Astrocyte of the hippocampus (primary cell): Measurements from ENCODE around the gene TRAF3.
"Not testable (repeated sequence)": the region's sequence is repeated elsewhere in the genome, so short reads cannot be mapped to it uniquely, and the experiment has no call there.

Source experiments
- DNase-seq: peaks from one replicate; pipeline ENCODE4 v3.0.0; 2011; ENCODE audit warnings: low read depth, low spot score

TRAF3 gene

GRCh38 chr14:102866982-102867761 is 89.9 kb downstream of the TRAF3 start:
- DNase-seq = peak; percentile 31

GRCh38 chr14:102867826-102868580 is 90.8 kb downstream of the TRAF3 start:
- no peak for DNase-seq

- no peak for DNase-seq
Observed at GRCh38 chr14:102868956-102869547, 91.8 kb downstream of the TRAF3 start.

- no peak for DNase-seq
Observed at GRCh38 chr14:102870246-102870645, 93.0 kb downstream of the TRAF3 start.

GRCh38 chr14:102870994-102871831 is 94.0 kb downstream of the TRAF3 start:
- no peak for DNase-seq

- no peak for DNase-seq
Observed at GRCh38 chr14:102872020-102872419, 94.8 kb downstream of the TRAF3 start.

GRCh38 chr14:102873131-102873530 is 95.9 kb downstream of the TRAF3 start:
- no peak for DNase-seq

GRCh38 chr14:102873546-102874061 is 96.4 kb downstream of the TRAF3 start:
- DNase-seq = no peak

- no peak for DNase-seq
Observed at GRCh38 chr14:102875652-102876051, 98.4 kb downstream of the TRAF3 start.

- DNase-seq = not testable (repeated sequence)
Observed at GRCh38 chr14:102877511-102877910, 100.3 kb downstream of the TRAF3 start.

GRCh38 chr14:102878174-102878969 is 101.1 kb downstream of the TRAF3 start:
- DNase-seq = peak; percentile 25

GRCh38 chr14:102878970-102879460 is 101.8 kb downstream of the TRAF3 start:
- no peak for DNase-seq

- DNase-seq = no peak
Observed at GRCh38 chr14:102882226-102882906, 105.1 kb downstream of the TRAF3 start.

GRCh38 chr14:102883089-102883541 is 105.9 kb downstream of the TRAF3 start:
- no peak for DNase-seq

GRCh38 chr14:102883554-102883953 is 106.3 kb downstream of the TRAF3 start:
- DNase-seq = no peak

GRCh38 chr14:102885737-102886447 is 108.6 kb downstream of the TRAF3 start:
- no peak for DNase-seq

GRCh38 chr14:102888748-102889147 is 111.5 kb downstream of the TRAF3 start:
- DNase-seq = no peak

GRCh38 chr14:102889615-102890014 is 112.4 kb downstream of the TRAF3 start:
- no peak for DNase-seq

GRCh38 chr14:102891111-102891510 is 113.9 kb downstream of the TRAF3 start:
- DNase-seq = no peak
